Endodermal cell (in vitro differentiated cells): ENCODE measurements around the gene STARD13. TPM values are rescaled to one million over a fixed set of nuclear protein-coding genes. Genes with fewer than 3 reads are reported as not detected.

Source experiments
- DNase-seq: peaks from one replicate; pipeline ENCODE4 v3.0.0-alpha.2; 2017
- H3K27ac ChIP-seq: 2 replicates; pipeline ENCODE4 v1.5.1; 2013; ENCODE audit warnings: mild to moderate bottlenecking, low read depth, low read length, moderate library complexity
- H3K27me3 ChIP-seq: 2 replicates; pipeline ENCODE4 v1.6.1; 2013; ENCODE audit warnings: mild to moderate bottlenecking, low read length, moderate library complexity; ENCODE audit not compliant: insufficient read depth, control insufficient read depth, poor library complexity, severe bottlenecking
- H3K36me3 ChIP-seq: 2 replicates; pipeline ENCODE4 v1.7.0; 2013; ENCODE audit warnings: mild to moderate bottlenecking, low read length, moderate library complexity; ENCODE audit not compliant: control insufficient read depth, insufficient read depth
- H3K4me1 ChIP-seq: one replicate; pipeline ENCODE4 v1.7.0; 2013; ENCODE audit warnings: low read length; ENCODE audit not compliant: control insufficient read depth, insufficient read depth
- H3K4me3 ChIP-seq: 2 replicates; pipeline ENCODE4 v1.5.1; 2013; ENCODE audit warnings: mild to moderate bottlenecking, low read length, moderate library complexity
- H3K9ac ChIP-seq: 2 replicates; pipeline ENCODE4 v1.6.1; 2013; ENCODE audit warnings: mild to moderate bottlenecking, low read length, moderate library complexity; ENCODE audit not compliant: poor library complexity, severe bottlenecking; ENCODE audit errors: extremely low read depth
- H3K9me3 ChIP-seq: 2 replicates; pipeline ENCODE4 v1.6.1; 2013; ENCODE audit warnings: mild to moderate bottlenecking, low read length, moderate library complexity; ENCODE audit not compliant: control insufficient read depth
- H3K27ac Mint-ChIP-seq: 2 replicates; pipeline ENCODE4 v1.8.0; 2020; ENCODE audit warnings: mixed read lengths
- H3K27me3 Mint-ChIP-seq: 2 replicates; pipeline ENCODE4 v1.8.0; 2021; ENCODE audit warnings: mild to moderate bottlenecking, mixed read lengths; ENCODE audit not compliant: insufficient read depth
- H3K36me3 Mint-ChIP-seq: 2 replicates; pipeline ENCODE4 v1.8.0; 2020; ENCODE audit warnings: low read depth, mixed read lengths
- H3K4me1 Mint-ChIP-seq: 2 replicates; pipeline ENCODE4 v1.8.0; 2020; ENCODE audit warnings: mixed read lengths
- H3K4me3 Mint-ChIP-seq: 2 replicates; pipeline ENCODE4 v1.8.0; 2020; ENCODE audit warnings: mild to moderate bottlenecking, moderate library complexity, mixed read lengths
- H3K9me3 Mint-ChIP-seq: 2 replicates; pipeline ENCODE4 v1.8.0; 2020; ENCODE audit warnings: mild to moderate bottlenecking, mixed read lengths
- CTCF ChIP-seq: fragments of 200-600 bp; sonication (generic); conservative IDR thresholded peaks from 2 replicates; pipeline ENCODE4 v1.5.0; 2021; ENCODE audit warnings: antibody characterized with exemption, mild to moderate bottlenecking
- WGBS, 2 experiments: methylation state at CpG; one replicate each; pipeline versions ENCODE4 v1.1.5 to v1.1.7; 2013; ENCODE audit warnings: missing lambda C conversion rate in 2 of 2, mixed read lengths in 1 of 2; ENCODE audit not compliant: insufficient coverage in 1 of 2, insufficient read length in 1 of 2; 5-methylcytosine and 5-hydroxymethylcytosine counted together
- total RNA-seq, 2 donors: library from RNA; stranded (reverse); fragmentation: NEBNext Ultra II Directional in 1 of 2; extraction: Animal tissue kit (Norgen Biotek cat#: 25700) in 1 of 2; gene quantifications; 2 replicates in 1 of 2; 3 replicates in 1 of 2; pipeline ENCODE4 v1.2.1, GENCODE V29; 2021

STARD13 gene
- total RNA-seq, 2 donors from 2014 or later = 2.5 to 3.7 TPM

- Mint-ChIP-seq H3K4me3 (no peak overlapping the region), H3K27ac (no peak overlapping the region), H3K4me1 (peaks cover 8% of the 10 kb centered on the region), H3K36me3 (no peaks in the 10 kb centered on the region), H3K9me3 (no peaks in the 10 kb centered on the region), H3K27me3 (no peaks in the 10 kb centered on the region)
- no peak for TF ChIP-seq CTCF
- no peaks in the 10 kb centered on the region for H3K36me3 ChIP-seq
- no peaks in the 10 kb centered on the region for H3K4me1 ChIP-seq
- no peak overlapping the region for H3K27ac ChIP-seq
- no peaks in the 10 kb centered on the region for H3K9me3 ChIP-seq
- 95 to 100% methylated on average over 1 to 2 of the region's 2 CpGs for WGBS, 2 experiments
- H3K4me3 ChIP-seq = no peak overlapping the region
- no peaks in the 10 kb centered on the region for H3K27me3 ChIP-seq
- no peak overlapping the region for H3K9ac ChIP-seq
- no peak for DNase-seq
Observed at GRCh38 chr13:33262997-33263396, 22.6 kb downstream of the STARD13 start.

- peaks cover 8% of the 10 kb centered on the region for H3K4me1 Mint-ChIP-seq
- Histone ChIP-seq H3K9ac (no peak overlapping the region), H3K4me3 (no peak overlapping the region), H3K36me3 (no peaks in the 10 kb centered on the region), H3K9me3 (no peaks in the 10 kb centered on the region), H3K27ac (no peak overlapping the region), H3K4me1 (no peaks in the 10 kb centered on the region), H3K27me3 (no peaks in the 10 kb centered on the region)
- no peaks in the 10 kb centered on the region for H3K9me3 Mint-ChIP-seq
- no peaks in the 10 kb centered on the region for H3K27me3 Mint-ChIP-seq
- no peak for DNase-seq
- no peak overlapping the region for H3K4me3 Mint-ChIP-seq
- no peak overlapping the region for H3K27ac Mint-ChIP-seq
- no peak for TF ChIP-seq CTCF
- WGBS, 2 experiments = 89 to 90% methylated on average over 2 of the region's 2 CpGs
- no peaks in the 10 kb centered on the region for H3K36me3 Mint-ChIP-seq
Observed at GRCh38 chr13:33262594-33262993, 23.0 kb downstream of the STARD13 start.

GRCh38 chr13:33262062-33262487 is 23.5 kb downstream of the STARD13 start:
- peak; percentile 89 for DNase-seq
- Mint-ChIP-seq H3K4me3 (no peak overlapping the region), H3K9me3 (no peaks in the 10 kb centered on the region), H3K27ac (no peak overlapping the region), H3K4me1 (peaks cover 11% of the 10 kb centered on the region), H3K36me3 (no peaks in the 10 kb centered on the region), H3K27me3 (no peaks in the 10 kb centered on the region)
- Histone ChIP-seq H3K27me3 (no peaks in the 10 kb centered on the region), H3K4me1 (no peaks in the 10 kb centered on the region), H3K4me3 (no peak overlapping the region), H3K36me3 (no peaks in the 10 kb centered on the region), H3K27ac (no peak overlapping the region), H3K9ac (no peak overlapping the region), H3K9me3 (no peaks in the 10 kb centered on the region)
- no peak for TF ChIP-seq CTCF
- 73 to 88% methylated on average over 2 to 6 of the region's 6 CpGs for WGBS, 2 experiments
